ENCODE results near the gene LHX3.

- TF ChIP-seq POLR2A (IDR thresholded peaks at IDR 0.05) = no peak
- no peak for TF ChIP-seq CTCF (IDR thresholded peaks at IDR 0.05)
Measured at GRCh38 chr9:136149853-136150252, 55.1 kb downstream of the LHX3 start.
